Measurements from ENCODE around the gene POLK.
A peak's percentile ranks its signal among the peaks of the same experiment; 100 is the strongest.
"Not testable (repeated sequence)": the region's sequence is repeated elsewhere in the genome, so short reads cannot be mapped to it uniquely, and the experiment has no call there.

POLK gene

DNA sequence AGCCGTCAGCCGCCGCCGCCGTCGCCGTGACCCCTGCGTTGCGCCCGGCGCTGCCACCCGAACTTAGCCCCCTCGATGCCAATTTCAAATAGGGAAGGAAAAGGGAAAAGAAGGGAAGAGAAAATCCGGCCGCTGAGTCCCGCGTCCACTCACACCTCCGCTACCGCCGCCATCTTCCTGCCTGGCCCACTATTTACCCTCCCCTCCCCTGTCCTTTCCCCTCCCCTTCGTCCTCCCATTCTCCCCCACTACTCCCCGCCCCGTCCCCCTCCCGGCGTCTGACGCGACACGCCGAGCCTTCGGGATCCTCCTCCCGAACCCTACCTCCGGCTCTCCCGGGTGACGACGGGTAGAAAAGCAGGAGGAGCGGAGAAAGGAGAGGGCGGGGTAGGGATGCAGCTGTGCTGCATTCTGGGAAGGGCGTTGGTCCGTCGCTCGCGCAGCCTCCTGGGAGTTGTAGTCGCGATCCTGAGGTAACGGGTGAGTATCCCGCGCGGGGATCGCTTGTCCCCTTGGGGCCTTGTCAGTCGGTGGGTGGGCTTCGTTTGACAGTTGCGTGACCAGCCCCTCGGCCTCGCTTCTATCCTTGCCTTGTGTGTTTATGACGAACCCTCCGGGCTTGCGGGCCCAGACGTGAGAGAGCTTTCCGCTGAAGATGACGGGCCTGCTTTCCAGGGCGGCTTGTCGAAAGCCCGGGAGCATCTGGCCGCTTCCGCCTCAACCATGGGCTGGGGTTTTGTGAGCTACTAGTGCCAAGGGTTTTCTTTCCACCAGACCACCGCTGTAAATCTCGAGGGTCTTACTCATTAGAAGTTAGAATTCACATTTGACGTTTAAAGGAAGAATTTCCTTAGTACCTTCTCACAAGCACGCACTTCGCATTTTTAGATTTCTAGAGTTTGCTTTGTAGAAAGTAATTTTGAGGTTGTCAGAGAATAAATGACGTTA lies at the start of gene POLK, which contains the start of gene CERT1:
TSS of gene POLK (plus strand) at position 457 of the 948 bp plus-strand sequence.
TSS of gene CERT1 (minus strand) at position 195 of the 948 bp plus-strand sequence. CDS start 422 bp downstream, outside the sequence.
- Mint-ChIP-seq H3K9me3 (peaks cover 0 to 6% of the 10 kb centered on the region in 2 donors), H3K27me3 (no peaks in the 10 kb centered on the region), H3K27ac (peak within 1 kb of the TSS; percentile 97), H3K36me3 (peaks cover 12 to 25% of the 10 kb centered on the region in 2 donors), H3K4me1 (peaks cover 22 to 59% of the 10 kb centered on the region in 2 donors), H3K4me3 (peak within 1 kb of the TSS; percentile 96 to 98)
- ATAC-seq (replicated peaks) (peak; percentile 92), DNase-seq (peak; percentile 97)

DNA sequence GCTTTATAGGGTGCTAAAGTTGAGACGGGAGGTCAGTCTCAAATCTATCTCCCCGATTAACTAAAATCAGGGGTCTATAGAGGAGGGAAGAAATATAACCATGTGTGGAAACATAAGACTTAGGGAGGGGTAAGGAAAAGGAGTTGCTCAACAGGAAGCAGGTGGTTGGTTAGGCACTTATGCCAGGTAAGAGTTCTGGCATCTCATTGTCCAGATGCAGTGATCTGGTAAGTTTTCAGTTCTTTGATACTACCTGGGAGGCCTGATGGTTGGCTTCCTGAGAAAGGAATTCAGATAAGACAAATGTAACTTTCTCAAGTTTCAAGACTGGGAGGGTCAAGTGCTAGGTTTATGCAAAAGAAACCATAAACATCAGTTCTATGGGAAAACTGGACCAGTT lies 48.0 kb upstream of the POLK start:
- H3K27me3 Mint-ChIP-seq, result no peaks in the 10 kb centered on the region
- peaks cover 28 to 60% of the 10 kb centered on the region in 2 donors for H3K4me1 Mint-ChIP-seq
- H3K27ac Mint-ChIP-seq, result no peak overlapping the region
- peaks cover 12 to 31% of the 10 kb centered on the region in 2 donors for H3K36me3 Mint-ChIP-seq
- ATAC-seq (replicated peaks) (no peak), DNase-seq (no peak)
- H3K9me3 Mint-ChIP-seq, result peaks cover 3 to 5% of the 10 kb centered on the region in 2 donors
- H3K4me3 Mint-ChIP-seq, result no peak overlapping the region

DNA sequence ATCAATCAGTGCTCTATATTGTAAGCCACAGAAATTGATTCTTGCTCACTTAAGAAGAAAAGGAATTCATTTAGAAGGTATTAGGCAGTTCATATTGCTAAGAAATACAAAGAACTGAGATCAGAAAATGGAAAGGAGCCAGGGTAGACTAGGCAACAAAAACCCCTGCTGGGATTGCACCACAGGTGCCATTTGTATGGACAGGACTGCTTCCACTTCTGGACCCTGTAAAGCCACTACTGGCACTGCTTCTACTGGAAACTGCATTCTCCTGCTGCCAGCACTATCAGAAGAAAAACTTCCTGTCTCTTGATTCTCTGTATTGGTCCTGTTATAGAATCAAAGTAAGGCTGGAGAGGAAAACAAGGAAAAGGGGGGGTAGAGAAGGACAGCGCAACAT lies 46.2 kb upstream of the POLK start:
- DNase-seq, result no peak
- Mint-ChIP-seq H3K27me3 (no peaks in the 10 kb centered on the region), H3K36me3 (peaks cover 23 to 40% of the 10 kb centered on the region in 2 donors), H3K27ac (no peak overlapping the region), H3K9me3 (peaks cover 11% of the 10 kb centered on the region in 2 donors), H3K4me1 (peaks cover 30 to 59% of the 10 kb centered on the region in 2 donors), H3K4me3 (no peak overlapping the region)
- ATAC-seq (replicated peaks), result no peak

DNA sequence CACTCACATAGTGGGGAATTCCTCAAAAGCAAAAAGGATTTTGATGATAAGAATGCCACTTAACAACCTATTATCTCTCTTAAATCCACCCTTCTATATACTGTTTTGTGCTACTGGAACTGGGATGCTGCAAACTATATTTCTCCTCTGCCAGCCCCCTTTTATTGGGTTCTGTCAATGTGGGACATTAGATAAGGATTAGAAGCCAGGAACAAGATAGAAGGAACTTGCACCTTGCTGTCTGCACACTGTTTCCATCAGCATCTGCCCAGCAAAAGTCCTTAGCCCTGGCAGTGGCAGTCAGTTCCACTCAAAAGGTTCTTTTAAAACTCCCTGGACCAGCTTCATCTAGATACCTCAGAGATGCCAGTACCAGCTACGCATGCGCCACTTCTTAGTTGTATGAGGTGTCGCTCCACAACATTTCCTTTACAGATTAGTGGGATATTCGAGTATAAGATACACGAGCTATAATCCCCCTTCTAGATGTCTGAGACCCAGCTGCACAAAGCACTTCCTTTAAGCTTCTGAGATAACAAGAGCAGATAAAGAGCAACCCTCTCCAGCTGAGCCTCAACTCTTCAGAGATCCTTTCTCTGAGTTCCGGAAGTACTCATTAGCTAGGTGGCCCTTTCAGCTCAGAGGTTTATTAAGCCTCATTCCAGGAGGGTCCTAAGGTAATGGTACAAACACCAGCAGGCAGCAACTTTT lies 45.5 kb upstream of the POLK start:
- Mint-ChIP-seq H3K4me1 (peaks cover 27 to 57% of the 10 kb centered on the region in 2 donors), H3K27ac (no peak overlapping the region), H3K27me3 (no peaks in the 10 kb centered on the region), H3K9me3 (peaks cover 12 to 15% of the 10 kb centered on the region in 2 donors), H3K4me3 (no peak overlapping the region), H3K36me3 (peaks cover 27 to 47% of the 10 kb centered on the region in 2 donors)
- DNase-seq (no peak), ATAC-seq (replicated peaks) (no peak)

DNA sequence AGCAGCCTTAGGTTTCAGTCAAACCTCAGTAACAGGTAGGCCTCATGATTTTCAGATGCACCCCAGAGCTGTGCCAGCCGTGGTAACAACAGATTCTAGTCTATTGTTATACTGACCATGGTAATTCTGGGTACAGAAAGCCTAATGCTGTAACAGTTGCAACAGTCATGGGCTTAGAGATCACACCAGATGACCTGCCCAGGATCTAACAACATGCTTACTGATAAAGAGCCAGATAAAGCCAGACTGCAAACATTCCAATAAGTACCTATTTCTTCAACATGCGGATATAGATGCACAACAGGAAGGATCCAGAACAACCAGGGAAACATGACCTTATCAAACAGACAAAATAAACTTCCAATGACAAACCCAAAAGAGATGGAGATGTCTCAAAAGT lies 43.1 kb upstream of the POLK start:
- no peak for DNase-seq
- no peaks in the 10 kb centered on the region for H3K27me3 Mint-ChIP-seq
- no peak overlapping the region for H3K4me3 Mint-ChIP-seq
- peaks cover 35 to 54% of the 10 kb centered on the region in 2 donors for H3K36me3 Mint-ChIP-seq
- H3K27ac Mint-ChIP-seq, result no peak overlapping the region
- peaks cover 25 to 46% of the 10 kb centered on the region in 2 donors for H3K4me1 Mint-ChIP-seq
- ATAC-seq (replicated peaks), result no peak
- peaks cover 12% of the 10 kb centered on the region in 2 donors for H3K9me3 Mint-ChIP-seq

DNA sequence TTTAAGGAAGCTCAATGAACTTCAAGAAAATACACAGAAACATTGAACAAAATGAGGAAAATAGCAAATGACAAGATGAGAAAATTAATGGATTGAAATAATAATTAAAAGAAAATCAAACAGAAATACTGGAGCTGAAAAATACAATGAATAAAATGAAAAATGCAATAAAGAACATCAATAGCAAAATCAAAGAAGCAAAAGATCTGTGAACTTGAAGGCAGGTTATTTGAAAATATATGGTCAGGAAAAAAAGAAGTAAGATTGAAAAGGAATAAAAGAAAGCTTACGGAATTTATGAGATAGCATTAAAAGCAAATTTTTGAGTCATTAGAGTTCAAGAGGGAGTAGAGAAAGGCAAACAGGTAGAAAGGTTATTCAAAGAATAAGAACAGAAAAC lies 42.7 kb upstream of the POLK start:
- no peak overlapping the region for H3K27ac Mint-ChIP-seq
- H3K4me1 Mint-ChIP-seq, result peaks cover 22 to 43% of the 10 kb centered on the region in 2 donors
- peaks cover 33 to 51% of the 10 kb centered on the region in 2 donors for H3K36me3 Mint-ChIP-seq
- H3K27me3 Mint-ChIP-seq, result no peaks in the 10 kb centered on the region
- peaks cover 12% of the 10 kb centered on the region in 2 donors for H3K9me3 Mint-ChIP-seq
- DNase-seq (no peak), ATAC-seq (replicated peaks) (no peak)
- H3K4me3 Mint-ChIP-seq, result no peak overlapping the region

DNA sequence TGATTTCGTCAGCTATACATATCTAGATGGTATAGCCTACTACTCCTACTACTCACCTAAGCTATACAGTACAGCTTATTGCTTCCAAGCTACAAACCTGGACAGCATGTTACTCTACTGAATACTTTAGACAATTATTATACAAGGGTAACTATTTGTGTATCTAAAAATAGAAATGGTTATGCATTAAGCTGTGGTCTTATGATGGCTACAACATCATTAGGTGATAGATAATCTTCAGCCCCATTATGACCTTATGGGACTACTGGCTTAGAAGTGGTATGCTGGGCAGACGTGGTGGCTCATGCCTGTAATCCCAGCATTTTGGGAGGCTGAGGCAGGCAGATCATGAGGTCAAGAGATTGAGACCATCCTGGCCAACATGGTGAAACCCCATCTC lies 40.5 kb upstream of the POLK start:
- Mint-ChIP-seq H3K4me3 (no peak overlapping the region), H3K4me1 (peaks cover 17 to 26% of the 10 kb centered on the region in 2 donors), H3K27me3 (no peaks in the 10 kb centered on the region), H3K9me3 (peaks cover 12% of the 10 kb centered on the region in 2 donors), H3K36me3 (peaks cover 35 to 53% of the 10 kb centered on the region in 2 donors), H3K27ac (no peak overlapping the region)
- ATAC-seq (replicated peaks) (no peak), DNase-seq (no peak)

DNA sequence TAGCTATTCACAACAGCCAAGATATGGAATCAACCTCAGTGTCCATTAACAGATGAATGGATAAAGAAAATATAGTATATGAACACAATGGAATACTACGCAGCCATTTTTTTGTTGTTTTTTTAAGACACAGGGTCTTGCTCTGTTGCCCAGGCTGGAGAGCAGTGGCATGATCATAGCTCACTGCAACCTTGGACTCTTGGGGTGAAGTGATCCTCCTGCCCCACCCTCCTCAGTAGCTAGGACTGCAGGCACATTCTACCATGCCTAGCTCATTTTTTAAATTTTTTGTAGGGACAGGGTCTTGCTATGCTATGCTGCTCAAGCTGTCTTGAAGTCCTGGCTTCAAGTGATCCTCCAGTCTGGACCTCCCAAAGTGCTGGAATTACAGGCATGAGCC lies 38.7 kb upstream of the POLK start:
- H3K9me3 Mint-ChIP-seq, result peaks cover 12% of the 10 kb centered on the region in 2 donors
- no peaks in the 10 kb centered on the region for H3K27me3 Mint-ChIP-seq
- no peak overlapping the region for H3K4me3 Mint-ChIP-seq
- DNase-seq, result no peak
- H3K4me1 Mint-ChIP-seq, result peaks cover 17 to 22% of the 10 kb centered on the region in 2 donors
- no peak for ATAC-seq (replicated peaks)
- peaks cover 35 to 55% of the 10 kb centered on the region in 2 donors for H3K36me3 Mint-ChIP-seq
- no peak overlapping the region for H3K27ac Mint-ChIP-seq

DNA sequence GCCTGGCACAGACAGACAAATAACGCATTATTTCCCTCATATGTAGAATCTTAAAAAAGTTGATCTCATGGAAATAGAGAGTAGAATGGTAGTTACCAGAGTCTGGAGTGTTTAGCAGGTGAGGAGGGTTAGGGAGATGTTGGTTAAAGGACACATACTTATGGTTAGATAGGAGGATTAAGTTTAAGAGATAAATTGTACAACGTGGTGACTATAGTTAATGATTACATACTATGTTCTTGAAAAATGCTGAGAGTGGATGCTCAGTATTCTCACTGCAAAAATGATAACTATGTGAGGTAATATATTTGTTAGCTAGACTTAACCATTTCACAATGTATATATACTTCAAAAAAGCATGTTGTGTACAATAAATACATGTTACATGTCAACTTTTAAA lies 38.2 kb upstream of the POLK start:
- H3K27ac Mint-ChIP-seq, result no peak overlapping the region
- peaks cover 33 to 51% of the 10 kb centered on the region in 2 donors for H3K36me3 Mint-ChIP-seq
- no peak overlapping the region for H3K4me3 Mint-ChIP-seq

DNA sequence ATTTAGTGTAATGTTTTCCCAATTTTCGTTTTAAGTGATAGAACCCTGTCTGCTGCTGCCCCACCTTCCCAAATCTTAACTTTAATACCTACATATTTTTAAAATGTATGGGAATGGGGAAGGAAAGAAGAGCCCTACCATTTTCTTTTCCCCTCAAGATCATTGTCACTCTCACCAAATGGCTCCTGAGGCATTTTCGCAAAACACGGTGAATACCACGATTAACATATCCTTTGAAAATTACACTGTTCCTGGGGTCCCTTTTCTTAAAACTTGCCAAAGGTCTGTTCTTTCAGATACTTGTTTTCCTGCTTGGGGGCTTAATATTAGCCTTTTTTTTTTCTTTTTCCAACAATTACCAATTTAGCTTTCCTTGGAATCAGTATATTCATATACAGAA lies 36.3 kb upstream of the POLK start:
- peaks cover 3 to 4% of the 10 kb centered on the region in 2 donors for H3K9me3 Mint-ChIP-seq
- DNase-seq (no peak), ATAC-seq (replicated peaks) (no peak)
- H3K27ac Mint-ChIP-seq, result no peak overlapping the region
- no peak overlapping the region for H3K4me3 Mint-ChIP-seq
- no peaks in the 10 kb centered on the region for H3K27me3 Mint-ChIP-seq
- H3K36me3 Mint-ChIP-seq, result peaks cover 20 to 43% of the 10 kb centered on the region in 2 donors
- H3K4me1 Mint-ChIP-seq, result peaks cover 11 to 24% of the 10 kb centered on the region in 2 donors

More for the DNA sequence above, 38.2 kb upstream of the POLK start:
- Mint-ChIP-seq H3K9me3 (peaks cover 12% of the 10 kb centered on the region in 2 donors), H3K27me3 (no peaks in the 10 kb centered on the region), H3K4me1 (peaks cover 16 to 24% of the 10 kb centered on the region in 2 donors)
- DNase-seq (no peak), ATAC-seq (replicated peaks) (no peak)

DNA sequence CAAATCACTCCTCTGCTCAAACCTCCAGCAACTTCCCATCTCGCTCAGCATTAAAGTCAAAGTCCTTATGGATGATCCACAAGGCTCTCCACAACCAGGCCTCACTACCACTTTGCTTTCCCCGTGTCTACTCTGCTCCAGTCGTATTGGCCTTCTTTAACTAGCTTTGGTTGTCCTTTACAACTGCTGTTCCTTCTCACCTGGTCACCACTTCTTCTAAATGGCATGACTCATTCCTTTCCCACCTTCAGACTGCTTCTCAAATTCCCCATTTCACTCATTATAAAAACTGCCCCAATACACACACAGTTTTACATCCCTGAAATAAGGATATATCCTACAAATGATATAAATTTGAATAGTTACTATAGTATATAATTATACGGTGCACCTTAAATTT lies 30.7 kb upstream of the POLK start:
- H3K4me1 Mint-ChIP-seq, result peaks cover 16 to 38% of the 10 kb centered on the region in 2 donors
- H3K27ac Mint-ChIP-seq, result no peak overlapping the region
- ATAC-seq (replicated peaks) (peak; percentile 42 to 71), DNase-seq (no peak)
- H3K27me3 Mint-ChIP-seq, result no peaks in the 10 kb centered on the region
- peaks cover 39 to 53% of the 10 kb centered on the region in 2 donors for H3K36me3 Mint-ChIP-seq
- H3K9me3 Mint-ChIP-seq, result peaks cover 15 to 17% of the 10 kb centered on the region in 2 donors
- H3K4me3 Mint-ChIP-seq, result no peak overlapping the region

DNA sequence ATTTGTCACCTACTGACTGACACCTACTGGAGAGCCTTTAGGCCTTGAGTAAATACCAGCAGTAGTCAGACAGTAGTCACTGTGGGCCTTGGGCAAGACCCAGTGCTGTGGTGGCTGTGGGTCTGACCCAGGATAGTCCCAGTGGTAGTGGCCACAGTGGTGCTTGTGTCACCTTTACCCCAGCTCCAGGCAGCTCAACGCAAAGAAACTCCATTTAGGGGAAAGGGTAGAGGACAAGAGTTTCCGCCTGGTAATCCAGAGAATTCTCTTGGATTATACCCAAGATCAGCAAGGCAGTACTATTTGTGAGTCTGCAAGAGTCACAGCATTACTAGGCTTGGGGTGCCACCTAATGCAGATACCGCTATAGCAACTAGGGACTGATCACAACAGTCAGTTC lies 29.2 kb upstream of the POLK start:
- ATAC-seq (replicated peaks) (no peak), DNase-seq (no peak)
- peaks cover 52 to 64% of the 10 kb centered on the region in 2 donors for H3K36me3 Mint-ChIP-seq
- no peak overlapping the region for H3K4me3 Mint-ChIP-seq
- no peak overlapping the region for H3K27ac Mint-ChIP-seq
- no peaks in the 10 kb centered on the region for H3K27me3 Mint-ChIP-seq
- H3K9me3 Mint-ChIP-seq, result peaks cover 27 to 28% of the 10 kb centered on the region in 2 donors
- peaks cover 17 to 46% of the 10 kb centered on the region in 2 donors for H3K4me1 Mint-ChIP-seq

DNA sequence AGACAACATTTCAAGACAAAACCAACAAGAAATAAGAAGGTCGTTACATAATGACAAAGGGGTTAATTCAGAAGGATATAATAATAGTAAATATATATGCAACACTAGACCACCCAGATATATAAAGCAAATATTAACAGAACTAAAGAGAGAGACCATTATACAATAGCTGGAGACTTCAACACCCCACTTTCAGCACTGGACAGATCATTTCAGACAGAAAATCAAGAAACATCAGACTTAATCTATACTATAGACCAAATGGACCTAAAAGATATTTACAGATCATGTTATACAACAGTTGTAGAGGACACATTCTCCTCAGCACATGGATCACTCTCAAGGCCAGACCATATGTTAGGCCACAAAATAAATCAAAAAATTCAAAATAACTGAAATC lies 27.1 kb upstream of the POLK start:
- peaks cover 63 to 77% of the 10 kb centered on the region in 2 donors for H3K36me3 Mint-ChIP-seq
- no peak overlapping the region for H3K27ac Mint-ChIP-seq
- DNase-seq, result no peak
- H3K4me3 Mint-ChIP-seq, result no peak overlapping the region
- no peak for ATAC-seq (replicated peaks)
- peaks cover 22 to 45% of the 10 kb centered on the region in 2 donors for H3K4me1 Mint-ChIP-seq
- peaks cover 35 to 37% of the 10 kb centered on the region in 2 donors for H3K9me3 Mint-ChIP-seq
- no peaks in the 10 kb centered on the region for H3K27me3 Mint-ChIP-seq

DNA sequence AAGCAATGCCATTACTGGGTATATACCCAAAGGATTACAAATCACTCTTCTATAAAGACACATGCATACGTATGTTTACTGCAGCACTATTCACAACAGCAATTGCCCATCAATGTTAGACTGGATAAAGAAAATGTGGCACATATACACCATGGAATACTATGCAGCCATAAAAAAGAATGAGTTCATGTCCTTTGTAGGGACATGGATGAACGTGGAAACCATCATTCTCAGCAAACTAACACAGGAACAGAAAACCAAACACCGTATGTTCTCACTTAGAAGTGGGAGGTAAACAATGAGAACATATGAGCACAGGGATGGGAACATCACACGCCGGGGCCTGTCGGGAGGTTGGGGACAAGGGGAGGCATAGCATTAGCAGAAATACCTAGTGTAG lies 21.8 kb upstream of the POLK start:
- not testable (repeated sequence) for ATAC-seq (replicated peaks); DNase-seq; H3K27me3 Mint-ChIP-seq; H3K27ac Mint-ChIP-seq; H3K4me3 Mint-ChIP-seq
- Mint-ChIP-seq H3K36me3 (peaks cover 63 to 87% of the 10 kb centered on the region in 2 donors), H3K4me1 (peaks cover 14 to 33% of the 10 kb centered on the region in 2 donors), H3K9me3 (peaks cover 30 to 31% of the 10 kb centered on the region in 2 donors)
